ENCODE measurements around the gene RAP1A. TPM values are rescaled to one million over a fixed set of nuclear protein-coding genes. Genes with fewer than 3 reads are reported as not detected.

Gene RAP1A
- total RNA-seq, 1 experiment from 2014 or later, result 19.0 TPM

DNA sequence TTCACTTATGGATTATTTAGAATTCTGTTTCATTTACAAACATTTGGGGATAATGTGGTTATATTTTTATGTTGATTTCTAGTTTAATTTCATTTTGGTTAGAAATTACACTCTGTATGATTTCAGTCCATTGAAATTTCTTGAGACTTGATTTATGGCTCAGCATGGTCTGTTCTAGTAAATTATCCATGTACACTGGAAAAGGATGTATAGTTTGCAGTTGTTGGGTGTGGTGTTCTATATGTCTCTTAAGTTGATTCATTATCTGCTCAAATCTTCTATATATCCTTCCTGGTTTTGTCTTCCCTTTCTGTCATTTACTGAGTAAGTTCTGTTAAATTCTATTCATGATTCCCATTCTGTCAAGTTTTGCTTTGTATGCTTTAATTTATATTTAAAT is 52.3 kb downstream of the RAP1A start:
- Histone ChIP-seq H3K4me2 (ENCODE audit: low read length) (no peak overlapping the region), H2AFZ (ENCODE audit: low read length) (no peak overlapping the region), H4K20me1 (ENCODE audit: low read length) (0 out of 2 replicates have a peak, but pooled peaks cover 6% of the 10 kb centered on the region), H3K4me1 (ENCODE audit: insufficient read depth, low read length) (no peaks in the 10 kb centered on the region; the same call in 1 of the 2 replicates), H3K27ac (ENCODE audit: low read length) (no peak overlapping the region), H3K9me2 (replicated peaks; ENCODE audit: low read length) (no peaks in the 10 kb centered on the region), H3F3A (ENCODE audit: low read length, unreplicated experiment) (no peaks in the 10 kb centered on the region), H3K4me3 (ENCODE audit: low read length) (no peak overlapping the region), H3K9me3 (ENCODE audit: low read length) (no peaks in the 10 kb centered on the region), H3K9ac (ENCODE audit: low read length) (no peak overlapping the region), H3K27me3 (ENCODE audit: low read length) (no peaks in the 10 kb centered on the region), H3K36me3 (ENCODE audit: low read depth, low read length) (no peaks in the 10 kb centered on the region), H3K79me2 (ENCODE audit: low read length) (peaks cover 10% of the 10 kb centered on the region; the same call in 1 of the 2 replicates)
- no peak for ATAC-seq
- DNase-seq, result no peak
- BruUV-seq (replicated peaks), result no TSS peak
- ChIA-PET POLR2A (ENCODE audit: unreplicated experiment) (no interaction called here), CTCF (no interaction called here)
- TF ChIP-seq, protein P1, sequence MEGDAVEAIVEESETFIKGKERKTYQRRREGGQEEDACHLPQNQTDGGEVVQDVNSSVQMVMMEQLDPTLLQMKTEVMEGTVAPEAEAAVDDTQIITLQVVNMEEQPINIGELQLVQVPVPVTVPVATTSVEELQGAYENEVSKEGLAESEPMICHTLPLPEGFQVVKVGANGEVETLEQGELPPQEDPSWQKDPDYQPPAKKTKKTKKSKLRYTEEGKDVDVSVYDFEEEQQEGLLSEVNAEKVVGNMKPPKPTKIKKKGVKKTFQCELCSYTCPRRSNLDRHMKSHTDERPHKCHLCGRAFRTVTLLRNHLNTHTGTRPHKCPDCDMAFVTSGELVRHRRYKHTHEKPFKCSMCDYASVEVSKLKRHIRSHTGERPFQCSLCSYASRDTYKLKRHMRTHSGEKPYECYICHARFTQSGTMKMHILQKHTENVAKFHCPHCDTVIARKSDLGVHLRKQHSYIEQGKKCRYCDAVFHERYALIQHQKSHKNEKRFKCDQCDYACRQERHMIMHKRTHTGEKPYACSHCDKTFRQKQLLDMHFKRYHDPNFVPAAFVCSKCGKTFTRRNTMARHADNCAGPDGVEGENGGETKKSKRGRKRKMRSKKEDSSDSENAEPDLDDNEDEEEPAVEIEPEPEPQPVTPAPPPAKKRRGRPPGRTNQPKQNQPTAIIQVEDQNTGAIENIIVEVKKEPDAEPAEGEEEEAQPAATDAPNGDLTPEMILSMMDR (conservative IDR thresholded peaks at IDR 0.05; ENCODE audit: low read depth, low read length), result no peak
- TF ChIP-seq EZH2 (IDR thresholded peaks at IDR 0.05; ENCODE audit: low read length, unreplicated experiment) (no peak), EZH2phosphoT487 (IDR thresholded peaks at IDR 0.05; ENCODE audit: borderline replicate concordance, low read length) (no peak)
- intact Hi-C loops (cut with micrococcal nuclease), result no loop called here

DNA sequence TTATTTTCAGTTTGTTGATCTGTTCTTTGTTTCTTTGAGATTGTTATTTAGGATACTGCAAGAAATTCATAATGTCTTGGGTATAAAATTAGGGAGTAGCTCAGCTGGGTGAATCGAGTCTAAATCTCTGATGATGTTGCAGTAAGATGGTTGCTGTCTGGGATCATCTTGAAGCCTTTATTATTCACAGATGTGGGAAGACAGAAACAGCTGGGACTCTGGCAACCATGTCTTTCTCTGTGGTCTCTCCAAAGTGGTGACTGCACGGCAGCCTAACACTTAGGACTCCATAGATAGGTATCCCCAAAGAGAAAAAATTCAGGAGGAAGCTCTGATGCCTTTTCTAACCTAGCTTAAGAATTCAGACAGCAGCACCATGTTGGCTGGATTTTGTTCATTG is 52.7 kb downstream of the RAP1A start:
- 0 out of 2 replicates have a peak, but pooled peaks cover 6% of the 10 kb centered on the region for H4K20me1 ChIP-seq (ENCODE audit: low read length)
- no peak overlapping the region for H3K27ac ChIP-seq (ENCODE audit: low read length)
- ChIA-PET POLR2A (ENCODE audit: unreplicated experiment) (interaction anchor here (0.7 kb wide), 1 partner anchor 85 kb away, joined by 5 read pairs; no protein-coding TSS in a partner anchor), CTCF (interaction anchor here (0.7 kb wide), 1 partner anchor 71 kb away, joined by 5 read pairs; no protein-coding TSS in a partner anchor)
- ATAC-seq, result no peak
- H3K9me3 ChIP-seq (ENCODE audit: low read length), result no peaks in the 10 kb centered on the region
- no peak overlapping the region for H3K9ac ChIP-seq (ENCODE audit: low read length)
- H3F3A ChIP-seq (ENCODE audit: low read length, unreplicated experiment), result no peaks in the 10 kb centered on the region
- no peak for DNase-seq
- H3K4me3 ChIP-seq (ENCODE audit: low read length), result no peak overlapping the region
- H3K4me1 ChIP-seq (ENCODE audit: insufficient read depth, low read length), result no peaks in the 10 kb centered on the region; the same call in 1 of the 2 replicates
- H2AFZ ChIP-seq (ENCODE audit: low read length), result no peak overlapping the region
- H3K4me2 ChIP-seq (ENCODE audit: low read length), result no peak overlapping the region
- H3K36me3 ChIP-seq (ENCODE audit: low read depth, low read length), result no peaks in the 10 kb centered on the region
- peaks cover 10% of the 10 kb centered on the region; the same call in 1 of the 2 replicates for H3K79me2 ChIP-seq (ENCODE audit: low read length)
- H3K27me3 ChIP-seq (ENCODE audit: low read length), result no peaks in the 10 kb centered on the region
- BruUV-seq (replicated peaks), result no TSS peak
- no peak for TF ChIP-seq EZH2phosphoT487 (IDR thresholded peaks at IDR 0.05; ENCODE audit: borderline replicate concordance, low read length)
- no peak for TF ChIP-seq EZH2 (IDR thresholded peaks at IDR 0.05; ENCODE audit: low read length, unreplicated experiment)
- TF ChIP-seq, protein P1 (conservative IDR thresholded peaks at IDR 0.05; ENCODE audit: low read depth, low read length), result no peak
- H3K9me2 ChIP-seq (replicated peaks; ENCODE audit: low read length), result no peaks in the 10 kb centered on the region
- intact Hi-C loops (cut with micrococcal nuclease), result no loop called here

DNA sequence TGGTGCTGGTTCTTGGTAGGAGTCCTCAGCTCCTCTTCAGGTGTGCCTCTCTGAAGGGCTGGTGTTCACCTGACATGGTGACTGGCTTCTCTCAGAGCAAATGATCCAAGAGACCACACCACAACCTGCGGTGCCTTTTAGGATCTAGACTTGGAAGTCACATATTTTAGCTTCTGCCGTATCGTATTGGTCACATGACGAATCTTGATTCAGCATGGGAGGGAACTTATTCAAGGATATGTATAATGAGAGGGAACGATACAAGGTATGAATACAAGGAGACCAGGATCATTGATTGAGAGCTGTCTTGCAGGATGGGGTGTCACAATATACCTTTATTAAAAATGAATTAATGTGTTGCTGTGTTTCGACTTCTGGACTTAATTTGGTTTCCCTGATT is 58.0 kb downstream of the RAP1A start:
- Histone ChIP-seq H2AFZ (ENCODE audit: low read length) (no peak overlapping the region), H3K27me3 (ENCODE audit: low read length) (no peaks in the 10 kb centered on the region), H3K36me3 (ENCODE audit: low read depth, low read length) (peaks cover 3% of the 10 kb centered on the region; the same call in 1 of the 2 replicates), H3K9me2 (replicated peaks; ENCODE audit: low read length) (no peaks in the 10 kb centered on the region), H3F3A (ENCODE audit: low read length, unreplicated experiment) (no peaks in the 10 kb centered on the region), H3K4me2 (ENCODE audit: low read length) (no peak overlapping the region), H3K9me3 (ENCODE audit: low read length) (no peaks in the 10 kb centered on the region), H3K9ac (ENCODE audit: low read length) (no peak overlapping the region), H3K4me1 (ENCODE audit: insufficient read depth, low read length) (no peaks in the 10 kb centered on the region), H3K4me3 (ENCODE audit: low read length) (no peak overlapping the region), H3K79me2 (ENCODE audit: low read length) (peaks cover 6% of the 10 kb centered on the region; the same call in 1 of the 2 replicates), H4K20me1 (ENCODE audit: low read length) (no peaks in the 10 kb centered on the region), H3K27ac (ENCODE audit: low read length) (no peak overlapping the region)
- POLR2A ChIA-PET (ENCODE audit: unreplicated experiment), result interaction anchor here (0.7 kb wide), 1 partner anchor 37 kb away, joined by 4 read pairs; no protein-coding TSS in a partner anchor
- intact Hi-C loops (cut with micrococcal nuclease), result no loop called here
- no peak for DNase-seq
- CTCF ChIA-PET, result no interaction called here
- TF ChIP-seq, protein P1 (conservative IDR thresholded peaks at IDR 0.05; ENCODE audit: low read depth, low read length), result no peak
- TF ChIP-seq EZH2 (IDR thresholded peaks at IDR 0.05; ENCODE audit: low read length, unreplicated experiment) (no peak), EZH2phosphoT487 (IDR thresholded peaks at IDR 0.05; ENCODE audit: borderline replicate concordance, low read length) (no peak)
- BruUV-seq (replicated peaks), result no TSS peak
- ATAC-seq, result no peak

Data from PC-3 (cell line).